Erythroblast (primary cell): ENCODE results near the gene TMEM170B.

Experiments used
- DNase-seq, 2 experiments: peaks; one replicate each; lab custom pipeline; 2025; lab: John Stamatoyannopoulos, UW
- GATA1 ChIP-seq: IDR thresholded peaks from 2 replicates; pipeline ENCODE4 v1.6.1; 2011; ENCODE audit warnings: low read depth, mild to moderate bottlenecking, control low read depth, low read length, moderate library complexity
- POLR2A ChIP-seq: IDR thresholded peaks from 2 replicates; pipeline ENCODE4 v1.6.1; 2011; ENCODE audit warnings: mild to moderate bottlenecking, low read length

The TMEM170B gene

GRCh38 chr6:11537229-11538051, at the start of gene TMEM170B:
TMEM170B (plus strand) TSS chr6:11537749; CDS start chr6:11538278, 529 bp downstream.
- DNase-seq = peak; percentile 88 to 91

GRCh38 chr6:11490996-11491395, 46.6 kb upstream of the TMEM170B start:
- no peak for DNase-seq
- TF ChIP-seq POLR2A = no peak
- TF ChIP-seq GATA1 = no peak

More at GRCh38 chr6:11537229-11538051, at the start of gene TMEM170B:
- TF ChIP-seq GATA1 (no peak), POLR2A (no peak)

GRCh38 chr6:11491596-11492463, 45.7 kb upstream of the TMEM170B start:
- TF ChIP-seq POLR2A = no peak
- no peak for TF ChIP-seq GATA1
- DNase-seq = peak in 1 of 2 experiments; percentile 10

- DNase-seq = no peak
- TF ChIP-seq GATA1 (no peak), POLR2A (no peak)
Measured at GRCh38 chr6:11492464-11493290, 44.9 kb upstream of the TMEM170B start.

GRCh38 chr6:11493974-11494373, 43.6 kb upstream of the TMEM170B start:
- TF ChIP-seq POLR2A (no peak), GATA1 (no peak)
- DNase-seq = no peak

GRCh38 chr6:11494786-11495564, 42.6 kb upstream of the TMEM170B start:
- no peak for DNase-seq
- TF ChIP-seq POLR2A = no peak

GRCh38 chr6:11495565-11496145, 41.9 kb upstream of the TMEM170B start:
- no peak for DNase-seq
- TF ChIP-seq POLR2A = no peak
- TF ChIP-seq GATA1 = no peak

GRCh38 chr6:11496152-11497060, 41.1 kb upstream of the TMEM170B start:
- TF ChIP-seq POLR2A (no peak), GATA1 (no peak)
- DNase-seq = peak; percentile 80 to 85

- no peak for DNase-seq
- no peak for TF ChIP-seq POLR2A
- no peak for TF ChIP-seq GATA1
Measured at GRCh38 chr6:11497107-11497506, 40.4 kb upstream of the TMEM170B start.

GRCh38 chr6:11497881-11498280, 39.7 kb upstream of the TMEM170B start:
- peak in 1 of 2 experiments; percentile 5 for DNase-seq
- TF ChIP-seq GATA1 = no peak
- no peak for TF ChIP-seq POLR2A

- DNase-seq = no peak
- TF ChIP-seq GATA1 (no peak), POLR2A (no peak)
Measured at GRCh38 chr6:11500008-11500407, 37.5 kb upstream of the TMEM170B start.
